H1 (cell line): Measurements from ENCODE around the gene ZBTB18. TPM values are rescaled to one million over a fixed set of nuclear protein-coding genes. Genes with fewer than 3 reads are reported as not detected.

Experiments
- CTCF ChIA-PET: fragments of 300-600 bp; sonication (Branson Sonifier 250); formaldehyde crosslinking; loops from one replicate; lab custom pipeline; 2021; ENCODE audit not compliant: partially characterized antibody; lab: Charles Lee
- POLR2A ChIA-PET: fragments of 300-600 bp; sonication (Branson Sonifier 250); formaldehyde crosslinking; loops from one replicate; lab custom pipeline; 2021; ENCODE audit warnings: inconsistent platforms; ENCODE audit not compliant: partially characterized antibody; lab: Charles Lee
- DNase-seq, 2 experiments: peaks; one replicate each; pipeline versions ENCODE4 v3.0.0 to v3.0.0-alpha.2; 2010 to 2022; ENCODE audit warnings: low spot score in 2 of 2, low read depth in 1 of 2, mixed read lengths in 1 of 2
- FAIRE-seq: peaks from 2 replicates; lab custom pipeline; 2011; peaks lifted over from hg19 to GRCh38; lab: Jason Lieb, UNC
- H2AFZ ChIP-seq: 2 replicates; pipeline ENCODE4 v1.8.1; 2012; ENCODE audit warnings: low read length, inconsistent platforms
- H2AK5ac ChIP-seq: 2 replicates; pipeline ENCODE4 v1.6.1; 2013; ENCODE audit warnings: low read depth, low read length
- H2BK120ac ChIP-seq: replicated peaks from 2 replicates; pipeline ENCODE3; 2013; ENCODE audit warnings: low read depth, low read length, inconsistent platforms
- H2BK12ac ChIP-seq: 2 replicates; pipeline ENCODE4 v1.6.1; 2013; ENCODE audit warnings: low read depth, low read length
- H2BK15ac ChIP-seq: 2 replicates; pipeline ENCODE4 v1.6.1; 2013; ENCODE audit warnings: low read length
- H2BK20ac ChIP-seq: 2 replicates; pipeline ENCODE4 v1.6.1; 2013; ENCODE audit warnings: low read length
- H2BK5ac ChIP-seq: 2 replicates; pipeline ENCODE4 v1.6.1; 2013; ENCODE audit warnings: low read depth, low read length
- H3K14ac ChIP-seq: 2 replicates; pipeline ENCODE4 v1.6.1; 2013; ENCODE audit warnings: inconsistent platforms; ENCODE audit not compliant: insufficient read length
- H3K18ac ChIP-seq: 2 replicates; pipeline ENCODE4 v1.6.1; 2013; ENCODE audit warnings: low read length; ENCODE audit errors: extremely low read depth
- H3K23ac ChIP-seq: 2 replicates; pipeline ENCODE4 v1.6.1; 2013; ENCODE audit warnings: inconsistent platforms; ENCODE audit not compliant: insufficient read length
- H3K23me2 ChIP-seq: 2 replicates; pipeline ENCODE4 v1.6.1; 2013; ENCODE audit warnings: low read depth, low read length
- H3K27ac ChIP-seq: 2 replicates; pipeline ENCODE4 v1.6.1; 2011; ENCODE audit warnings: low read depth, low read length, inconsistent platforms
- H3K27me3 ChIP-seq, 4 experiments: replicated peaks in 1 of 4; 1 replicate in 1 of 4; 2 replicates in 3 of 4; pipeline versions ENCODE4 v1.6.1 to v1.8.1; 2011 to 2013; ENCODE audit warnings: low read length in 3 of 4, mild to moderate bottlenecking in 3 of 4, inconsistent platforms in 2 of 4, mixed read lengths in 2 of 4, moderate library complexity in 1 of 4; ENCODE audit not compliant: control insufficient read depth in 3 of 4, insufficient read depth in 3 of 4; ENCODE audit errors: extremely low read depth in 1 of 4
- H3K36me3 ChIP-seq, 4 experiments: 2 replicates each; pipeline versions ENCODE4 v1.6.1 to v1.8.1; 2011 to 2013; ENCODE audit warnings: mild to moderate bottlenecking in 4 of 4, low read length in 3 of 4, moderate library complexity in 2 of 4, control low read depth in 1 of 4, inconsistent platforms in 1 of 4; ENCODE audit not compliant: insufficient read depth in 4 of 4, control insufficient read depth in 2 of 4
- H3K4ac ChIP-seq: replicated peaks from 2 replicates; pipeline ENCODE3; 2013; ENCODE audit warnings: low read length, low read depth, mixed read lengths, inconsistent platforms; ENCODE audit not compliant: insufficient read length
- H3K4me1 ChIP-seq, 4 experiments: replicated peaks in 1 of 4; 1 replicate in 1 of 4; 2 replicates in 3 of 4; pipeline versions ENCODE4 v1.6.1 to v1.8.1; 2011 to 2013; ENCODE audit warnings: low read length in 3 of 4, inconsistent platforms in 2 of 4, mixed read lengths in 1 of 4; ENCODE audit not compliant: insufficient read depth in 4 of 4, control insufficient read depth in 3 of 4
- H3K4me2 ChIP-seq, 2 experiments: 2 replicates each; pipeline versions ENCODE4 v1.6.1 to v1.8.1; 2011 to 2013; ENCODE audit warnings: low read depth in 2 of 2, low read length in 2 of 2, control low read depth in 1 of 2, inconsistent platforms in 1 of 2, mild to moderate bottlenecking in 1 of 2; ENCODE audit not compliant: insufficient read depth in 1 of 2
- H3K4me3 ChIP-seq, 4 experiments: fragments of 200-600, 300-600 bp in 1 of 4; sonication (generic), shearing (Covaris generic), sonication (Bioruptor Twin) in 1 of 4; 2 replicates each; pipeline versions ENCODE4 v1.5.1 to v1.8.1; 2011 to 2016; ENCODE audit warnings: low read length in 4 of 4, low read depth in 3 of 4, control low read depth in 2 of 4, inconsistent platforms in 2 of 4, mild to moderate bottlenecking in 2 of 4, mixed read lengths in 1 of 4, moderate library complexity in 1 of 4; ENCODE audit not compliant: insufficient read depth in 2 of 4; ENCODE audit errors: extremely low read depth in 1 of 4
- H3K56ac ChIP-seq: replicated peaks from 2 replicates; pipeline ENCODE3; 2013; ENCODE audit warnings: low read depth, mild to moderate bottlenecking, mixed read lengths, low read length, inconsistent platforms; ENCODE audit not compliant: insufficient read length
- H3K79me1 ChIP-seq: 2 replicates; pipeline ENCODE4 v1.6.1; 2013; ENCODE audit warnings: low read depth, low read length, control low read depth
- H3K79me2 ChIP-seq, 2 experiments: 2 replicates each; pipeline versions ENCODE4 v1.6.1 to v1.8.1; 2012 to 2013; ENCODE audit warnings: low read length in 2 of 2, mild to moderate bottlenecking in 2 of 2, inconsistent platforms in 1 of 2; ENCODE audit not compliant: insufficient read depth in 2 of 2, control insufficient read depth in 1 of 2
- H3K9ac ChIP-seq, 4 experiments: replicated peaks in 1 of 4; 1 replicate in 1 of 4; 2 replicates in 3 of 4; pipeline versions ENCODE4 v1.6.1 to v1.8.1; 2011 to 2013; ENCODE audit warnings: low read depth in 3 of 4, low read length in 3 of 4, control low read depth in 2 of 4, mild to moderate bottlenecking in 2 of 4, moderate library complexity in 2 of 4, inconsistent platforms in 1 of 4; ENCODE audit errors: extremely low read depth in 1 of 4
- H3K9me3 ChIP-seq, 2 experiments: 2 replicates each; pipeline versions ENCODE4 v1.6.1 to v1.8.1; 2012 to 2013; ENCODE audit warnings: mild to moderate bottlenecking in 2 of 2, moderate library complexity in 2 of 2, control low read depth in 1 of 2, inconsistent platforms in 1 of 2, low read depth in 1 of 2, low read length in 1 of 2, mixed read lengths in 1 of 2; ENCODE audit not compliant: insufficient read depth in 2 of 2
- H4K20me1 ChIP-seq, 2 experiments: replicated peaks in 1 of 2; 2 replicates each; pipeline versions ENCODE3 to v1.8.1; 2011 to 2013; ENCODE audit warnings: inconsistent platforms in 2 of 2, low read length in 2 of 2, mild to moderate bottlenecking in 1 of 2; ENCODE audit not compliant: insufficient read depth in 2 of 2, control insufficient read depth in 1 of 2
- H4K5ac ChIP-seq: 2 replicates; pipeline ENCODE4 v1.6.1; 2013; ENCODE audit warnings: low read length, low read depth, mixed read lengths, inconsistent platforms; ENCODE audit not compliant: insufficient read length
- H4K8ac ChIP-seq: 2 replicates; pipeline ENCODE4 v1.8.0; 2013; ENCODE audit warnings: mild to moderate bottlenecking, moderate library complexity, low read length, inconsistent platforms; ENCODE audit not compliant: insufficient read depth; ENCODE audit errors: extremely low read depth
- H4K91ac ChIP-seq: replicated peaks from 2 replicates; pipeline ENCODE3; 2013; ENCODE audit warnings: low read length, mixed read lengths, inconsistent platforms; ENCODE audit not compliant: insufficient read length
- BACH1 ChIP-seq: IDR thresholded peaks from 2 replicates; pipeline ENCODE4 v1.6.1; 2012; ENCODE audit warnings: low read length, improper control_type of control experiment
- CEBPB ChIP-seq: IDR thresholded peaks from 2 replicates; pipeline ENCODE4 v1.6.1; 2012; ENCODE audit warnings: low read depth, low read length
- EZH2 ChIP-seq: fragments of 200-600 bp; sonication (generic); IDR thresholded peaks from 2 replicates; pipeline ENCODE4 v1.7.1; 2012; ENCODE audit warnings: low read depth, mild to moderate bottlenecking, moderate library complexity, low read length, inconsistent platforms; ENCODE audit not compliant: severe bottlenecking
- GABPA ChIP-seq: IDR thresholded peaks from 2 replicates; pipeline ENCODE4 v1.6.1; 2011; ENCODE audit warnings: mild to moderate bottlenecking, low read length, moderate library complexity, borderline replicate concordance; ENCODE audit not compliant: insufficient read depth
- HDAC6 ChIP-seq: IDR thresholded peaks from one replicate; pipeline ENCODE4 v1.7.1; 2012; ENCODE audit warnings: low read depth, mild to moderate bottlenecking, inconsistent platforms, low read length, moderate library complexity
- NRF1 ChIP-seq: IDR thresholded peaks from 2 replicates; pipeline ENCODE4 v1.6.1; 2011; ENCODE audit warnings: mild to moderate bottlenecking, low read depth, low read length, improper control_type of control experiment
- SP1 ChIP-seq: IDR thresholded peaks from 2 replicates; pipeline ENCODE4 v1.6.1; 2011; ENCODE audit warnings: low read depth, low read length
- WGBS, 2 experiments: shearing (Covaris generic) in 1 of 2; methylation state at CpG; one replicate each; pipeline versions ENCODE4 v1.1.6 to v1.1.7; 2013 to 2015; ENCODE audit warnings: low lambda C conversion rate in 2 of 2, mixed read lengths in 2 of 2, inconsistent platforms in 1 of 2, low coverage in 1 of 2, missing lambda C conversion rate in 1 of 2; ENCODE audit not compliant: insufficient replicate concordance in 2 of 2, insufficient coverage in 1 of 2, insufficient read length in 1 of 2; ENCODE audit errors: extremely low coverage in 1 of 2, missing lambda C conversion rate in 1 of 2; 5-methylcytosine and 5-hydroxymethylcytosine counted together
- polyA plus RNA-seq, 7 experiments: library from polyadenylated mRNA; depleted of rRNA in 3 of 7; stranded (reverse) in 5 of 7; unstranded in 2 of 7; fragments of >200 nt in 5 of 7; fragments of 200-250 nt in 2 of 7; gene quantifications; 1 replicate in 5 of 7; 2 replicates in 1 of 7; 4 replicates in 1 of 7; pipeline versions ENCODE4 v1.2.1 to v1.2.3, GENCODE V29; 2011 to 2013; ENCODE audit warnings: missing spikeins in 2 of 7, mixed read lengths in 2 of 7
- total RNA-seq: library from RNA; stranded (reverse); fragmentation: NEBNext Ultra II Directional; extraction: Animal tissue kit (Norgen Biotek cat#: 25700); gene quantifications from 2 replicates; pipeline ENCODE4 v1.2.1, GENCODE V29; 2021

ZBTB18 gene
- total and polyA plus RNA-seq, 2 of the 8 experiments (the other 6 are each of a cell fraction or from before 2014, with no cell fraction given), result 8.5 to 14.4 TPM

GRCh38 chr1:244094880-244095528 lies 43.9 kb downstream of the ZBTB18 start:
- H3K56ac ChIP-seq, result no peak overlapping the region
- no peaks in the 10 kb centered on the region for H3K27me3 ChIP-seq
- no peak overlapping the region for H4K8ac ChIP-seq
- no peak overlapping the region for H2AFZ ChIP-seq
- no peak overlapping the region for H3K4me2 ChIP-seq
- no peak overlapping the region for H3K14ac ChIP-seq
- WGBS, 2 experiments, result 86% methylated on average over 9 of the region's 9 CpGs; no CpG with 5 or more reads in 1 of the 2 experiments
- H3K18ac ChIP-seq, result no peak overlapping the region
- no peak overlapping the region for H3K4me3 ChIP-seq
- H3K9me3 ChIP-seq, result no peaks in the 10 kb centered on the region
- no peak for FAIRE-seq
- H4K5ac ChIP-seq, result no peak overlapping the region
- no peak overlapping the region for H2BK120ac ChIP-seq
- H3K79me1 ChIP-seq, result no peaks in the 10 kb centered on the region
- no peak overlapping the region for H3K9ac ChIP-seq
- POLR2A ChIA-PET, result no interaction called here
- H2BK12ac ChIP-seq, result no peak overlapping the region
- no peak overlapping the region for H3K27ac ChIP-seq
- no peaks in the 10 kb centered on the region for H3K36me3 ChIP-seq
- CTCF ChIA-PET, result no interaction called here
- DNase-seq, result no peak
- TF ChIP-seq EZH2 (no peak), GABPA (no peak), HDAC6 (no peak), BACH1 (no peak), CEBPB (no peak), SP1 (no peak), NRF1 (no peak)
- no peak overlapping the region for H3K23ac ChIP-seq
- no peaks in the 10 kb centered on the region for H4K20me1 ChIP-seq
- no peak overlapping the region for H4K91ac ChIP-seq
- H2BK15ac ChIP-seq, result no peak overlapping the region
- H2BK5ac ChIP-seq, result no peak overlapping the region
- no peaks in the 10 kb centered on the region for H3K79me2 ChIP-seq
- H3K4ac ChIP-seq, result no peak overlapping the region
- H2BK20ac ChIP-seq, result no peak overlapping the region
- H2AK5ac ChIP-seq, result no peak overlapping the region
- no peaks in the 10 kb centered on the region; the same call in 1 of the 2 replicates for H3K23me2 ChIP-seq
- no peaks in the 10 kb centered on the region for H3K4me1 ChIP-seq
